ENCODE data around the gene POMGNT1.

The POMGNT1 gene

GRCh38 chr1:46247436-46248121 lies 49.3 kb upstream of the POMGNT1 start, which contains the start of gene RAD54L (continued):
- TF ChIP-seq GLIS1 (tag by site-specific recombination; IDR thresholded peaks at IDR 0.05): peak; percentile 81
- no peak for TF ChIP-seq ZNF10 (tag by site-specific recombination; IDR thresholded peaks at IDR 0.05)
- TF ChIP-seq TCF7L2 (IDR thresholded peaks at IDR 0.05; ENCODE audit: borderline replicate concordance, low read depth, low read length): no peak
- TF ChIP-seq KLF1 (tag by site-specific recombination; IDR thresholded peaks at IDR 0.05): peak; percentile 64
- peak; percentile 86 for TF ChIP-seq ZNF639 (tag by site-specific recombination; IDR thresholded peaks at IDR 0.05)
- peak; percentile 37; the same call in 1 of the 2 replicates for TF ChIP-seq ZBTB8A (tag by site-specific recombination; IDR thresholded peaks at IDR 0.05)
- no peak for TF ChIP-seq ZNF843 (tag by site-specific recombination; IDR thresholded peaks at IDR 0.05)
- peak; percentile 44; the same call in 1 of the 2 replicates for TF ChIP-seq KLF7 (tag by site-specific recombination; IDR thresholded peaks at IDR 0.05; ENCODE audit: borderline replicate concordance)
- no peak for TF ChIP-seq SCRT1 (tag by site-specific recombination; IDR thresholded peaks at IDR 0.05; ENCODE audit: borderline replicate concordance)
- peak; percentile 77 for TF ChIP-seq ZNF324 (tag by site-specific recombination; IDR thresholded peaks at IDR 0.05)
- TF ChIP-seq KLF17 (tag by site-specific recombination; IDR thresholded peaks at IDR 0.05): peak; percentile 44
- peak; percentile 96 for TF ChIP-seq SP3 (tag by site-specific recombination; IDR thresholded peaks at IDR 0.05)
- TF ChIP-seq ZEB2 (tag by site-specific recombination; IDR thresholded peaks at IDR 0.05): 0 out of 2 replicates have a peak, but pooled peaks have one; percentile 1
- no peak for TF ChIP-seq REPIN1 (tag by site-specific recombination; IDR thresholded peaks at IDR 0.05; ENCODE audit: low read depth)
- 0 out of 2 replicates have a peak, but pooled peaks have one; percentile 17 for TF ChIP-seq ZBTB11 (tag by site-specific recombination; conservative IDR thresholded peaks at IDR 0.05; ENCODE audit: low read depth)
- no peak; the same call in 1 of the 2 replicates for TF ChIP-seq TSHZ1 (tag by site-specific recombination; IDR thresholded peaks at IDR 0.05; ENCODE audit: borderline replicate concordance)
- TF ChIP-seq ZNF449 (tag by site-specific recombination; IDR thresholded peaks at IDR 0.05): peak; percentile 78; the same call in 1 of the 2 replicates
- TF ChIP-seq PBX3 (CRISPR knock-in tag; IDR thresholded peaks at IDR 0.05): peak; percentile 95
- TF ChIP-seq INSM2 (tag by site-specific recombination; IDR thresholded peaks at IDR 0.05): peak; percentile 52; the same call in 1 of the 2 replicates
- TF ChIP-seq ZBTB7A (tag by site-specific recombination; IDR thresholded peaks at IDR 0.05; ENCODE audit: low read depth): no peak
- no peak for TF ChIP-seq ATF2 (tag by site-specific recombination; IDR thresholded peaks at IDR 0.05; ENCODE audit: low read depth)
